PC-9 (cell line): ENCODE measurements around the gene PTPN1.

Source experiments
- EZH2 ChIP-seq: fragments of 200-600 bp; sonication (generic); IDR thresholded peaks from 2 replicates; pipeline ENCODE4 v1.8.0; 2017; ENCODE audit warnings: antibody characterized with exemption, low read depth
- TF ChIP-seq, protein P1 (sequence below): fragments of 200-600 bp; sonication (generic); conservative IDR thresholded peaks from 2 replicates; pipeline ENCODE4 v1.6.1; 2017; ENCODE audit warnings: mixed run types, antibody characterized with exemption, mild to moderate bottlenecking, moderate library complexity

GRCh38 chr20:50534567-50534966, 24.4 kb downstream of the PTPN1 start:
- TF ChIP-seq EZH2: no peak
- TF ChIP-seq, protein P1, sequence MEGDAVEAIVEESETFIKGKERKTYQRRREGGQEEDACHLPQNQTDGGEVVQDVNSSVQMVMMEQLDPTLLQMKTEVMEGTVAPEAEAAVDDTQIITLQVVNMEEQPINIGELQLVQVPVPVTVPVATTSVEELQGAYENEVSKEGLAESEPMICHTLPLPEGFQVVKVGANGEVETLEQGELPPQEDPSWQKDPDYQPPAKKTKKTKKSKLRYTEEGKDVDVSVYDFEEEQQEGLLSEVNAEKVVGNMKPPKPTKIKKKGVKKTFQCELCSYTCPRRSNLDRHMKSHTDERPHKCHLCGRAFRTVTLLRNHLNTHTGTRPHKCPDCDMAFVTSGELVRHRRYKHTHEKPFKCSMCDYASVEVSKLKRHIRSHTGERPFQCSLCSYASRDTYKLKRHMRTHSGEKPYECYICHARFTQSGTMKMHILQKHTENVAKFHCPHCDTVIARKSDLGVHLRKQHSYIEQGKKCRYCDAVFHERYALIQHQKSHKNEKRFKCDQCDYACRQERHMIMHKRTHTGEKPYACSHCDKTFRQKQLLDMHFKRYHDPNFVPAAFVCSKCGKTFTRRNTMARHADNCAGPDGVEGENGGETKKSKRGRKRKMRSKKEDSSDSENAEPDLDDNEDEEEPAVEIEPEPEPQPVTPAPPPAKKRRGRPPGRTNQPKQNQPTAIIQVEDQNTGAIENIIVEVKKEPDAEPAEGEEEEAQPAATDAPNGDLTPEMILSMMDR: no peak
